ENCODE measurements around the gene CALML3. TPM values are rescaled to one million over a fixed set of nuclear protein-coding genes. Genes with fewer than 3 reads are reported as not detected.
"Not testable (repeated sequence)": the region's sequence is repeated elsewhere in the genome, so short reads cannot be mapped to it uniquely, and the experiment has no call there.

Gene CALML3
- total RNA-seq, 5 donors from 2014 or later (not counting 1 experiment from before 2014, with no cell fraction given), result not detected

- POLR2A ChIA-PET, result no interaction called here
- no peak for DNase-seq
- Histone ChIP-seq H3K4me1 (ENCODE audit: control insufficient read depth in 1 of 2, extremely low read depth in 1 of 2, insufficient read depth in 2 of 2, low read length in 2 of 2) (peaks cover 6 to 20% of the 10 kb centered on the region in 2 experiments), H3K27ac (ENCODE audit: low read length) (no peak overlapping the region), H3K9me3 (no peaks in the 10 kb centered on the region), H3K27me3 (replicated peaks in 1 of 2; ENCODE audit: control insufficient read depth in 2 of 2, extremely low read depth in 1 of 2, insufficient read depth in 2 of 2, low read length in 1 of 2) (peaks cover 0 to 25% of the 10 kb centered on the region in 2 experiments), H3K36me3 (ENCODE audit: control insufficient read depth in 2 of 2, extremely low read depth in 1 of 2, insufficient read depth in 1 of 2, low read length in 1 of 2) (no peaks in the 10 kb centered on the region), H3K4me3 (ENCODE audit: control insufficient read depth in 1 of 2, extremely low read depth in 1 of 2, low read length in 1 of 2) (no peak overlapping the region)
- CTCF ChIA-PET, result no interaction called here
- no peak overlapping the region for H3K27ac Mint-ChIP-seq
- no peak for ATAC-seq (replicated peaks in 1 of 4)
- peaks cover 8 to 18% (median 16%) of the 10 kb centered on the region in 3 donors for H3K4me1 Mint-ChIP-seq
- WGBS (ENCODE audit: insufficient coverage), result 85% methylated on average over 21 of the region's 31 CpGs
- H3K9me3 Mint-ChIP-seq, result no peaks in the 10 kb centered on the region
- H3K36me3 Mint-ChIP-seq, result no peaks in the 10 kb centered on the region
- H3K27me3 Mint-ChIP-seq, result peaks cover 0 to 12% of the 10 kb centered on the region in 2 donors
- no peak overlapping the region for H3K4me3 Mint-ChIP-seq
Observed at GRCh38 chr10:5557799-5558771, 33.3 kb downstream of the CALML3 start.

DNA sequence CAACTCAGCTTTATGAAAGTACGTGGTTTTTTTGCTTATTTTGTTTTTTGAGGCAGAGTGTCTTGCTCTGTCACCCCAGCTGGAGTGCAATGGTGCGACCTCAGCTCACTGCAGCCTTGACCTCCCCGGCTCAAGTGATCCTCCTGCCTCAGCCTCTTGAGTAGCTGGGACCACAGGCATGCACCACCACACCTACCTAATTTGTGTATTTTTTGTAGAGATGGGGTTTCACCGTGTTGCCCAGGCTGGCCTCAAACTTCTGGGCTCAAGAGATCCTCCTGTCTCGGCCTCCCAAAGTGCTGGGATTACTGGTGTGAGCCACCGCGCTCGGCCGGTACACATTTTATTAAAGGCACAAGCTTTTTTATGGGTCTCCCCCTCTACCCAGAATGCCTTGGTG lies 34.3 kb downstream of the CALML3 start:
- peaks cover 0 to 13% of the 10 kb centered on the region in 2 donors for H3K27me3 Mint-ChIP-seq
- H3K27ac ChIP-seq (ENCODE audit: low read length); H3K27ac Mint-ChIP-seq; H3K4me3 ChIP-seq (ENCODE audit: control insufficient read depth in 1 of 2, extremely low read depth in 1 of 2, low read length in 1 of 2); POLR2A ChIA-PET; DNase-seq; H3K9me3 Mint-ChIP-seq; H3K36me3 Mint-ChIP-seq; ATAC-seq (replicated peaks in 1 of 4); H3K9me3 ChIP-seq; H3K36me3 ChIP-seq (ENCODE audit: control insufficient read depth in 2 of 2, extremely low read depth in 1 of 2, insufficient read depth in 1 of 2, low read length in 1 of 2); H3K4me3 Mint-ChIP-seq: not testable (repeated sequence)
- H3K4me1 Mint-ChIP-seq, result peaks cover 10 to 20% (median 17%) of the 10 kb centered on the region in 3 donors
- WGBS (ENCODE audit: insufficient coverage), result 88% methylated on average over 1 of the region's 9 CpGs
- H3K27me3 ChIP-seq (replicated peaks in 1 of 2; ENCODE audit: control insufficient read depth in 2 of 2, extremely low read depth in 1 of 2, insufficient read depth in 2 of 2, low read length in 1 of 2), result peaks cover 0 to 18% of the 10 kb centered on the region in 2 experiments
- peaks cover 7 to 20% of the 10 kb centered on the region in 2 experiments for H3K4me1 ChIP-seq (ENCODE audit: control insufficient read depth in 1 of 2, extremely low read depth in 1 of 2, insufficient read depth in 2 of 2, low read length in 2 of 2)
- CTCF ChIA-PET, result interaction anchor here in 1 of 2 donors (0.9 kb wide), 1 partner anchor 1202 kb away, joined by 4 read pairs; no protein-coding TSS in a partner anchor

DNA sequence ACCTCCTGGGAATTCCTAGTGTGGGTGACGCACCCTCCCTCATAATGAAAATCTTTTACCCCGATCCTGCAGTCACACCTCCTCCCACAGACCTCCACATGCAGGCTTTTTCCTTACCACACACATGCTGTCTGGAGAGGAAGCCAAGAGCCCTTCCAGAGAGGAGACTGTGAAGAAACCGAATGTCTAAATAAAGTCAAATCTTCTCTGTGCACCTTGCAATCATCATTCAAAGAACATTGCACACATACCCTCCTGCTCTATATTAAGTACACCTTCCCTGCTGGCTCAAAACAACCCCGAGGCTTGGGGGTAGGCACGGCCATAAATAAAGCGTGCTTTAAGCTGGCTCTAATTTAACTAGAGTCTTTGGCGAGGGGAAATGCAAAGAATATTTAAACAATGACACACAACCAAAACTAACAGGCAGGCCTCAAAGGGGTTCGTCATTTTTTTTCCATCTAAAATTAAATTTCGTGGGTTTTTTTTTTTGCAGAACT lies 34.9 kb downstream of the CALML3 start:
- CTCF ChIA-PET, result interaction anchor here in 1 of 2 donors (0.9 kb wide), 1 partner anchor 1201 kb away, joined by 4 read pairs; no protein-coding TSS in a partner anchor
- 48% methylated on average over 6 of the region's 9 CpGs for WGBS (ENCODE audit: insufficient coverage)

GRCh38 chr10:5560142-5560816 lies 35.5 kb downstream of the CALML3 start:
- ATAC-seq (replicated peaks in 1 of 4) (no peak), DNase-seq (no peak)
- CTCF ChIA-PET, result no interaction called here
- no peak overlapping the region for H3K4me3 Mint-ChIP-seq
- WGBS (ENCODE audit: insufficient coverage), result 100% methylated on average over 6 of the region's 10 CpGs
- Histone ChIP-seq H3K9me3 (no peaks in the 10 kb centered on the region), H3K27me3 (replicated peaks in 1 of 2; ENCODE audit: control insufficient read depth in 2 of 2, extremely low read depth in 1 of 2, insufficient read depth in 2 of 2, low read length in 1 of 2) (peaks cover 0 to 16% of the 10 kb centered on the region in 2 experiments), H3K4me1 (ENCODE audit: control insufficient read depth in 1 of 2, extremely low read depth in 1 of 2, insufficient read depth in 2 of 2, low read length in 2 of 2) (peaks cover 10 to 28% of the 10 kb centered on the region in 2 experiments), H3K27ac (ENCODE audit: low read length) (no peak overlapping the region), H3K36me3 (ENCODE audit: control insufficient read depth in 2 of 2, extremely low read depth in 1 of 2, insufficient read depth in 1 of 2, low read length in 1 of 2) (no peaks in the 10 kb centered on the region), H3K4me3 (ENCODE audit: control insufficient read depth in 1 of 2, extremely low read depth in 1 of 2, low read length in 1 of 2) (no peak overlapping the region)
- peaks cover 0 to 14% of the 10 kb centered on the region in 2 donors for H3K27me3 Mint-ChIP-seq
- peaks cover 21 to 26% (median 23%) of the 10 kb centered on the region in 3 donors for H3K4me1 Mint-ChIP-seq
- no peak overlapping the region for H3K27ac Mint-ChIP-seq
- peaks cover 3% of the 10 kb centered on the region for H3K36me3 Mint-ChIP-seq
- POLR2A ChIA-PET, result interaction anchor here in 1 of 2 donors (0.6 kb wide), 1 partner anchor 11 kb away, joined by 4 read pairs; no protein-coding TSS in a partner anchor
- no peaks in the 10 kb centered on the region for H3K9me3 Mint-ChIP-seq

More for the DNA sequence above, 34.9 kb downstream of the CALML3 start:
- Mint-ChIP-seq H3K27me3 (peaks cover 0 to 14% of the 10 kb centered on the region in 2 donors), H3K9me3 (no peaks in the 10 kb centered on the region), H3K4me1 (peaks cover 15 to 21% (median 19%) of the 10 kb centered on the region in 3 donors), H3K27ac (no peak overlapping the region), H3K4me3 (no peak overlapping the region), H3K36me3 (no peaks in the 10 kb centered on the region)
- ATAC-seq (replicated peaks in 1 of 4) (no peak), DNase-seq (no peak)
- Histone ChIP-seq H3K9me3 (no peaks in the 10 kb centered on the region), H3K4me3 (ENCODE audit: control insufficient read depth in 1 of 2, extremely low read depth in 1 of 2, low read length in 1 of 2) (no peak overlapping the region), H3K4me1 (ENCODE audit: control insufficient read depth in 1 of 2, extremely low read depth in 1 of 2, insufficient read depth in 2 of 2, low read length in 2 of 2) (peaks cover 7 to 23% of the 10 kb centered on the region in 2 experiments), H3K36me3 (ENCODE audit: control insufficient read depth in 2 of 2, extremely low read depth in 1 of 2, insufficient read depth in 1 of 2, low read length in 1 of 2) (no peaks in the 10 kb centered on the region), H3K27me3 (replicated peaks in 1 of 2; ENCODE audit: control insufficient read depth in 2 of 2, extremely low read depth in 1 of 2, insufficient read depth in 2 of 2, low read length in 1 of 2) (peaks cover 0 to 18% of the 10 kb centered on the region in 2 experiments), H3K27ac (ENCODE audit: low read length) (no peak overlapping the region)
- POLR2A ChIA-PET, result interaction anchor here in 1 of 2 donors (0.6 kb wide), 1 partner anchor 11 kb away, joined by 4 read pairs; no protein-coding TSS in a partner anchor

GRCh38 chr10:5560817-5561703 lies 36.3 kb downstream of the CALML3 start:
- ChIA-PET POLR2A (no interaction called here), CTCF (no interaction called here)
- ATAC-seq (replicated peaks in 1 of 4) (no peak), DNase-seq (no peak)
- Mint-ChIP-seq H3K9me3 (no peaks in the 10 kb centered on the region), H3K36me3 (peaks cover 3% of the 10 kb centered on the region), H3K4me1 (peaks cover 23 to 31% (median 27%) of the 10 kb centered on the region in 3 donors), H3K27me3 (peaks cover 0 to 14% of the 10 kb centered on the region in 2 donors), H3K27ac (no peak overlapping the region), H3K4me3 (no peak overlapping the region)
- Histone ChIP-seq H3K36me3 (ENCODE audit: control insufficient read depth in 2 of 2, extremely low read depth in 1 of 2, insufficient read depth in 1 of 2, low read length in 1 of 2) (no peaks in the 10 kb centered on the region), H3K4me1 (ENCODE audit: control insufficient read depth in 1 of 2, extremely low read depth in 1 of 2, insufficient read depth in 2 of 2, low read length in 2 of 2) (peaks cover 14 to 36% of the 10 kb centered on the region in 2 experiments), H3K27ac (ENCODE audit: low read length) (no peak overlapping the region), H3K27me3 (replicated peaks in 1 of 2; ENCODE audit: control insufficient read depth in 2 of 2, extremely low read depth in 1 of 2, insufficient read depth in 2 of 2, low read length in 1 of 2) (peaks cover 0 to 15% of the 10 kb centered on the region in 2 experiments), H3K4me3 (ENCODE audit: control insufficient read depth in 1 of 2, extremely low read depth in 1 of 2, low read length in 1 of 2) (no peak overlapping the region), H3K9me3 (no peaks in the 10 kb centered on the region)
- 93% methylated on average over 25 of the region's 28 CpGs for WGBS (ENCODE audit: insufficient coverage)

All from T-cell (primary cell).